Endothelial cell of umbilical vein (primary cell): Measurements from ENCODE around the gene SCN1B.

Experiments
- CTCF ChIP-seq, 2 donors: IDR thresholded peaks; 1 replicate in 1 of 2; 2 replicates in 1 of 2; pipeline ENCODE4 v1.5.1; 2011; ENCODE audit warnings: low read length in 2 of 2, mild to moderate bottlenecking in 2 of 2, moderate library complexity in 2 of 2, control low read depth in 1 of 2, inconsistent platforms in 1 of 2, low read depth in 1 of 2; ENCODE audit not compliant: insufficient read depth in 1 of 2; ENCODE audit errors: extremely low read depth in 1 of 2
- EZH2 ChIP-seq: IDR thresholded peaks from 2 replicates; pipeline ENCODE4 v1.6.1; 2012; ENCODE audit warnings: borderline replicate concordance, low read depth, mild to moderate bottlenecking, moderate library complexity, low read length, inconsistent platforms; ENCODE audit not compliant: severe bottlenecking
- FOS ChIP-seq: IDR thresholded peaks from 2 replicates; pipeline ENCODE4 v1.6.1; 2011; ENCODE audit warnings: mild to moderate bottlenecking, low read length, moderate library complexity, borderline replicate concordance; ENCODE audit not compliant: insufficient read depth
- GATA2 ChIP-seq: IDR thresholded peaks from 2 replicates; pipeline ENCODE4 v1.7.0; 2011; ENCODE audit warnings: low read depth, mild to moderate bottlenecking, moderate library complexity, mixed read lengths, low read length; ENCODE audit not compliant: insufficient read length, insufficient read depth
- JUN ChIP-seq: IDR thresholded peaks from 2 replicates; pipeline ENCODE4 v1.6.1; 2011; ENCODE audit warnings: borderline replicate concordance, low read depth; ENCODE audit not compliant: insufficient read length, insufficient read depth
- MAX ChIP-seq: IDR thresholded peaks from 2 replicates; pipeline ENCODE4 v1.6.1; 2011; ENCODE audit not compliant: insufficient read depth, insufficient read length
- MYC ChIP-seq: IDR thresholded peaks from one replicate; pipeline ENCODE4 v1.6.1; 2011; ENCODE audit warnings: mild to moderate bottlenecking, low read depth, low read length
- POLR2A ChIP-seq: IDR thresholded peaks from 2 replicates; pipeline ENCODE4 v1.6.1; 2012; ENCODE audit warnings: low read depth, mild to moderate bottlenecking, control low read depth, low read length
- POLR2AphosphoS5 ChIP-seq: IDR thresholded peaks from 2 replicates; pipeline ENCODE4 v1.6.1; 2012; ENCODE audit warnings: low read depth, mild to moderate bottlenecking, control low read depth, low read length, moderate library complexity; ENCODE audit not compliant: insufficient read depth

GRCh38 chr19:35062942-35063341 is 32.7 kb downstream of the SCN1B start:
- TF ChIP-seq EZH2 (no peak), CTCF (IDR thresholded peaks at IDR 0.05; ENCODE audit: extremely low read depth in 1 of 2, insufficient read depth in 1 of 2, low read depth in 1 of 2, low read length in 2 of 2) (no peak), POLR2A (no peak), MAX (no peak), POLR2AphosphoS5 (no peak), GATA2 (no peak), FOS (no peak), JUN (no peak), MYC (no peak)
